Measurements from ENCODE around the gene CD1D.
"Not testable (repeated sequence)": the region's sequence is repeated elsewhere in the genome, so short reads cannot be mapped to it uniquely, and the experiment has no call there.

The CD1D gene

DNA sequence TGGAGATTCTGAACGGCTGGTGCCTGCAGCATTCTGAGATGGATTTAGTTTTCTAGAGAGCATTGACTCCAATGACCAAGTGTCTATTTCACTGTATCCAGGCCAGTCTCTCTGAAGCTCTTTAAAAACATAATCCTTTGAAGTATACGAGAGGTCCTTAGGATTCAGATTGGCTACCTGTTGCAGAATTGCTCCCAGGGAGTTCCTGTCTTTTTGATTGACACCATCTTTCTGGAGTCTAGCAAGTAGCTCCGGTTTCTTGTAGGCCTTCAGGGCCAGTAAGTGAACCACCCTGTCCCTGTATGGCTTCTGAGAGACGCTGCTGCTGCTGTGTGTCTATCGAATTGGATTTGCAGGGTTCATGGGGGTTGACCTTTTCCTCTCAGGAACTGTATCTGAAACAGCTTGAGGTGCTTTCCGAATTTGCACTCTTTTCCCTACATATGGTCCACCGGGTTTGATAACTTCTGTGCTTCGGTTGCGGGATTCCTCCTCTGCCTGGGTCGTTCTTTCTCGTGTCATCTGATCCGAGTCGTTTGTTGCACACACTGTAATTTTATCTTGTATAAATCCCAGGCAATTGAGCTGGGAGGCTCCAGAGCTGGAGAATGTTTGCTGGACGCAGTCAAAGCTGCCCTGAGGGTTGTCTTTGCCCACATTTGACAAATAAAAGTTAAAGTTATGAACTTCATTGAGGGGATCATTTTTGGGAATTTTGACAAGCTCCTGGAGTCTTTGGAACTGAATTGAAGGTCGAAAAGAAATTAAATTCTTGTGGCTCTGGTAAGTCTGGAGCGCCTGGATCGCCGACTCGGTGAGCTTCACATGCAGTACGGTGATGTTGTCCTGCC lies 3.6 kb upstream of the CD1D start:
- DNase-seq (ENCODE audit: low read depth), result not testable (repeated sequence)

DNA sequence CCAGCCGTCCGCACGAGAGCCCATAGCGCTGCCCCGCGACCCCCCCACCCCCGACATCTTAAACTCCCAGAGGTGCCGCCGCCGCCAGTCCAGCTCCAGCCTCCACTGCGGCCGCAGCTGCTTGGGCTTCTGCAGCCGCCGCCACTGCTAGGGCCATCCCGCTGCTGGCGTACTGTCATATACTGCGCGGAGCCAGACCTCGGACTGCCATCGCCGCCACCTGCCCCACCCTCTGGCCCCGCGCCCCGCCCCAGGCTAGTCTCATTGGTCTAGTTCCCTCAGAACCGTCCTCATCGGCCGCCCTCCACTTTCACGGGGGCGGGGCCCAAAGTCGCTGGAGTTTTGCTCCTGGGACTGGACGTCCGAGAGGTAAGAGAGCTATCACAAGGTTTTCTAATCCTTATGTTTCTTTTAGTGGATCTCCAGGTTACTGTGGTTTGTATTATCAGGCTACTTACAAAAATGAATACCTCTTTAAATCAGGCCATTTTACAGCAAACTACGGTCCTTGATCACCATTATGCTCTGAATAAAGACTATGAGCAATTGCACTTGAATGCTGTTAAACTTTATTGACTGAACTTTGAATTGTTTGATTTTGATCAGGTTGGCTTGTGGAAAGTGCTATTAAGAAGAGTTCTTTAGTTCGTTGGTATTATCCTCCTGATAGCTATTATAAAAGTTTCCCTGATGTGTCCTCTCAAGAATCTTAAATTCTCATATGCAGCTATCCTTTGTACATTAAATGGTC lies 2.8 kb upstream of the CD1D start:
- peak; percentile 72 for DNase-seq (ENCODE audit: low read depth)

GRCh38 chr1:158179301-158180041 lies 1.2 kb upstream of the CD1D start:
- DNase-seq (ENCODE audit: low read depth), result no peak

DNA sequence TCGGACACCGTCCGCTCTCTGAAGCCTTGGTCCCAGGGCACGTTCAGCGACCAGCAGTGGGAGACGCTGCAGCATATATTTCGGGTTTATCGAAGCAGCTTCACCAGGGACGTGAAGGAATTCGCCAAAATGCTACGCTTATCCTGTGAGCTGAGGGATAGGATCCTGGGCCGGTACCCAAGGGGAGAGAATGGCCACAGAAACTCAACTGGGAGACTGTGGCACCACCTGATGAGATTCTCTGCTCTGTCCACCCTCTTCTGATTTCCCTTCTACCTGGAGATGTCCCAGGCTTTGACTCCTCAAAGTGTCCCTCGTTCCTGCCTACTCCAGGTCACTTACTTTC lies 855 bp downstream of the CD1D start:
- no peak for DNase-seq (ENCODE audit: low read depth)

DNA sequence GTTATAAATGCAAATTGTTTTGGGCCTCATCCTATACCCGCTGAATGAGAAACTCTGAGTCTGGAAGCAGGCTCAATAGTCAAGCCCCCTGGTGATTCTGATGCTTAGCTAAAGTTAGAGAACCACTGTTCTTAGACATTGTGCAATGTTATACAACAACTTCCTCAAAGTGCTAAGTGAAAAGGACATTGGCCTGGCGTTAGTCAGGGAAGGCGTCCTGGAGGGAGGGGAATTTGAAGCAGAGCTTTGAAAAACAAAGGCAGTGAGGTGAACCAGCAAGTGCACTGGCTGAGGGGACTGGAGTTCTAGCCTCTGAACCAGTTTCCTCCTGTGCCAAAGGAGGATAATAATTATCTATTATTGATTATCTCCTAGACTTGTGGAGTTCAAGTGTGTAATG lies 5.1 kb downstream of the CD1D start:
- DNase-seq (ENCODE audit: low read depth), result no peak

- DNase-seq (ENCODE audit: low read depth), result peak; percentile 43
Measured at GRCh38 chr1:158186180-158186579, 5.5 kb downstream of the CD1D start.

- DNase-seq (ENCODE audit: low read depth), result no peak
Measured at GRCh38 chr1:158188611-158189010, 7.9 kb downstream of the CD1D start.

GRCh38 chr1:158189624-158190023 lies 8.9 kb downstream of the CD1D start:
- DNase-seq (ENCODE audit: low read depth), result no peak

GRCh38 chr1:158191299-158191698 lies 10.6 kb downstream of the CD1D start:
- DNase-seq (ENCODE audit: low read depth), result no peak

DNA sequence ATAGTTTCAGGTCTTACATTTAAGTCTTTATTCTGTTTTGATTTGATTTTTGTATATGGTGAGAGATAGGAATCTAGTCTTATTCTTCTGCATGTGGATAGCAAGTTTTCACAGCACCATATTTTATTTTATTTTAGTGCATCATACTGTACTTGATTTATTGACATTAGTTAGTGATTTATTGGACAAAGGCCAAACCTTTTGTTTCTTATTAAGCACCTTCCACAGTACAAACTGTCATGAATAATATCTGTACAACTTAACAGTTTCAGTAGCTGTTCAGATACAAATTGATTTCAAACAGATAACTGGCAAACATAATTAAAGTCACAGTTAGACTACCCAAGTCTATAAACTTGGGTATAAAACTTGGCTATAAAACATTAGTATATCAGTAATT lies 15.8 kb downstream of the CD1D start:
- DNase-seq (ENCODE audit: low read depth), result no peak

- no peak for DNase-seq (ENCODE audit: low read depth)
Measured at GRCh38 chr1:158199849-158200248, 19.2 kb downstream of the CD1D start.

GRCh38 chr1:158200527-158200926 lies 19.8 kb downstream of the CD1D start:
- DNase-seq (ENCODE audit: low read depth), result no peak

- peak; percentile 65 for DNase-seq (ENCODE audit: low read depth)
Measured at GRCh38 chr1:158203693-158204457, 23.2 kb downstream of the CD1D start.

- no peak for DNase-seq (ENCODE audit: low read depth)
Measured at GRCh38 chr1:158204458-158204827, 23.7 kb downstream of the CD1D start.

GRCh38 chr1:158208586-158209116 lies 28.0 kb downstream of the CD1D start:
- DNase-seq (ENCODE audit: low read depth), result no peak

GRCh38 chr1:158212320-158212719 lies 31.6 kb downstream of the CD1D start:
- DNase-seq (ENCODE audit: low read depth), result no peak

GRCh38 chr1:158223445-158223844 lies 42.8 kb downstream of the CD1D start:
- DNase-seq (ENCODE audit: low read depth), result not testable (repeated sequence)

GRCh38 chr1:158227904-158228623 lies 47.4 kb downstream of the CD1D start:
- DNase-seq (ENCODE audit: low read depth), result no peak

All from EH (cell line).